SJSA1 (cell line): Measurements from ENCODE around the gene CCDC196. TPM values are rescaled to one million over a fixed set of nuclear protein-coding genes. Genes with fewer than 3 reads are reported as not detected.
"Not testable (repeated sequence)": the region's sequence is repeated elsewhere in the genome, so short reads cannot be mapped to it uniquely, and the experiment has no call there.

Source experiments
- DNase-seq, 2 experiments: peaks; one replicate each; pipeline ENCODE4 v3.0.0-alpha.2; 2015 to 2020; ENCODE audit warnings: low spot score in 2 of 2, low read depth in 1 of 2
- H3K27ac ChIP-seq: fragments of 250-450 bp; sonication (Bioruptor Pico); 2 replicates; pipeline ENCODE4 v1.5.1; 2020; ENCODE audit warnings: mild to moderate bottlenecking, moderate library complexity
- H3K27me3 ChIP-seq: fragments of 250-450 bp; sonication (Bioruptor Pico); replicated peaks from 2 replicates; pipeline ENCODE4 v1.5.1; 2020; ENCODE audit warnings: mild to moderate bottlenecking, moderate library complexity
- H3K36me3 ChIP-seq: fragments of 250-450 bp; sonication (Bioruptor Pico); 2 replicates; pipeline ENCODE4 v1.5.1; 2020; ENCODE audit warnings: mild to moderate bottlenecking
- H3K4me1 ChIP-seq: fragments of 250-450 bp; sonication (Bioruptor Pico); replicated peaks from 2 replicates; pipeline ENCODE4 v1.6.1; 2021; ENCODE audit warnings: mild to moderate bottlenecking
- H3K4me3 ChIP-seq: fragments of 250-450 bp; sonication (Bioruptor Pico); 2 replicates; pipeline ENCODE4 v1.5.1; 2020; ENCODE audit warnings: mild to moderate bottlenecking
- H3K9me3 ChIP-seq: fragments of 250-450 bp; sonication (Bioruptor Pico); replicated peaks from 2 replicates; pipeline ENCODE4 v1.5.1; 2020; ENCODE audit warnings: mild to moderate bottlenecking
- total RNA-seq: library from RNA; depleted of rRNA; stranded (reverse); fragments of >200 nt; shearing (Covaris generic); gene quantifications from 2 replicates; pipeline ENCODE4 v1.2.3, GENCODE V29; 2014

CCDC196 gene
- total RNA-seq, 1 experiment from 2014 or later: not detected

GRCh38 chr14:66477567-66477966 is 8.6 kb upstream of the CCDC196 start:
- no peaks in the 10 kb centered on the region for H3K4me1 ChIP-seq
- no peak overlapping the region for H3K27ac ChIP-seq
- no peaks in the 10 kb centered on the region for H3K36me3 ChIP-seq
- H3K27me3 ChIP-seq: no peaks in the 10 kb centered on the region
- no peak for DNase-seq
- no peak overlapping the region for H3K4me3 ChIP-seq
- H3K9me3 ChIP-seq: no peaks in the 10 kb centered on the region

GRCh38 chr14:66482873-66483272 is 3.3 kb upstream of the CCDC196 start:
- no peaks in the 10 kb centered on the region for H3K36me3 ChIP-seq
- no peak for DNase-seq

GRCh38 chr14:66483322-66483721 is 2.8 kb upstream of the CCDC196 start:
- no peaks in the 10 kb centered on the region for H3K27me3 ChIP-seq
- no peaks in the 10 kb centered on the region for H3K36me3 ChIP-seq
- no peak overlapping the region for H3K4me3 ChIP-seq
- no peak overlapping the region for H3K27ac ChIP-seq
- H3K9me3 ChIP-seq: no peaks in the 10 kb centered on the region
- H3K4me1 ChIP-seq: no peaks in the 10 kb centered on the region
- no peak for DNase-seq

More at GRCh38 chr14:66482873-66483272, 3.3 kb upstream of the CCDC196 start:
- Histone ChIP-seq H3K4me3 (no peak overlapping the region), H3K9me3 (no peaks in the 10 kb centered on the region), H3K27ac (no peak overlapping the region), H3K4me1 (no peaks in the 10 kb centered on the region), H3K27me3 (no peaks in the 10 kb centered on the region)

GRCh38 chr14:66485029-66485428 is 1.1 kb upstream of the CCDC196 start:
- Histone ChIP-seq H3K27me3 (no peaks in the 10 kb centered on the region), H3K9me3 (no peaks in the 10 kb centered on the region), H3K4me1 (no peaks in the 10 kb centered on the region), H3K4me3 (no peak overlapping the region), H3K27ac (no peak overlapping the region), H3K36me3 (no peaks in the 10 kb centered on the region)
- no peak for DNase-seq

GRCh38 chr14:66487164-66487563 is 993 bp downstream of the CCDC196 start:
- Histone ChIP-seq H3K27ac (no peak overlapping the region), H3K4me1 (no peaks in the 10 kb centered on the region), H3K27me3 (no peaks in the 10 kb centered on the region), H3K4me3 (no peak overlapping the region), H3K9me3 (no peaks in the 10 kb centered on the region), H3K36me3 (no peaks in the 10 kb centered on the region)
- no peak for DNase-seq

GRCh38 chr14:66490143-66491111 is 4.3 kb downstream of the CCDC196 start:
- Histone ChIP-seq H3K27me3 (no peaks in the 10 kb centered on the region), H3K27ac (no peak overlapping the region), H3K4me1 (no peaks in the 10 kb centered on the region), H3K9me3 (no peaks in the 10 kb centered on the region), H3K4me3 (no peak overlapping the region), H3K36me3 (no peaks in the 10 kb centered on the region)
- DNase-seq: no peak

GRCh38 chr14:66493750-66494149 is 7.6 kb downstream of the CCDC196 start:
- Histone ChIP-seq H3K27me3 (no peaks in the 10 kb centered on the region), H3K4me3 (no peak overlapping the region), H3K27ac (no peak overlapping the region), H3K36me3 (no peaks in the 10 kb centered on the region), H3K4me1 (no peaks in the 10 kb centered on the region), H3K9me3 (no peaks in the 10 kb centered on the region)
- DNase-seq: no peak

GRCh38 chr14:66495218-66496098 is 9.3 kb downstream of the CCDC196 start:
- no peaks in the 10 kb centered on the region for H3K4me1 ChIP-seq
- H3K27me3 ChIP-seq: no peaks in the 10 kb centered on the region
- H3K36me3 ChIP-seq: no peaks in the 10 kb centered on the region
- H3K4me3 ChIP-seq: no peak overlapping the region
- H3K27ac ChIP-seq: no peak overlapping the region
- DNase-seq: no peak
- H3K9me3 ChIP-seq: no peaks in the 10 kb centered on the region

GRCh38 chr14:66496188-66496807 is 10.1 kb downstream of the CCDC196 start:
- DNase-seq: no peak
- no peaks in the 10 kb centered on the region for H3K27me3 ChIP-seq
- no peaks in the 10 kb centered on the region for H3K36me3 ChIP-seq
- no peaks in the 10 kb centered on the region for H3K4me1 ChIP-seq
- no peak overlapping the region for H3K4me3 ChIP-seq
- H3K27ac ChIP-seq: no peak overlapping the region
- H3K9me3 ChIP-seq: no peaks in the 10 kb centered on the region

- Histone ChIP-seq H3K27me3 (no peaks in the 10 kb centered on the region), H3K27ac (no peak overlapping the region), H3K4me3 (no peak overlapping the region), H3K4me1 (no peaks in the 10 kb centered on the region), H3K36me3 (no peaks in the 10 kb centered on the region), H3K9me3 (no peaks in the 10 kb centered on the region)
- DNase-seq: no peak
These were observed 10.7 kb downstream of the CCDC196 start for GRCh38 chr14:66496911-66497310.

GRCh38 chr14:66498311-66498710 is 12.1 kb downstream of the CCDC196 start:
- H3K27me3 ChIP-seq: no peaks in the 10 kb centered on the region
- H3K4me3 ChIP-seq: no peak overlapping the region
- H3K36me3 ChIP-seq: no peaks in the 10 kb centered on the region
- no peak overlapping the region for H3K27ac ChIP-seq
- DNase-seq: no peak
- H3K4me1 ChIP-seq: no peaks in the 10 kb centered on the region
- no peaks in the 10 kb centered on the region for H3K9me3 ChIP-seq

- DNase-seq: no peak
- Histone ChIP-seq H3K36me3 (no peaks in the 10 kb centered on the region), H3K27ac (no peak overlapping the region), H3K9me3 (no peaks in the 10 kb centered on the region), H3K27me3 (no peaks in the 10 kb centered on the region), H3K4me3 (no peak overlapping the region), H3K4me1 (no peaks in the 10 kb centered on the region)
These were observed 15.4 kb downstream of the CCDC196 start for GRCh38 chr14:66501592-66501991.

- H3K36me3 ChIP-seq, H3K9me3 ChIP-seq, H3K4me1 ChIP-seq, H3K27ac ChIP-seq, H3K27me3 ChIP-seq, DNase-seq, H3K4me3 ChIP-seq: not testable (repeated sequence)
These were observed 16.7 kb downstream of the CCDC196 start for GRCh38 chr14:66502836-66503235.
